ENCODE data around the gene MAN2C1.

GRCh38 chr15:75356517-75356916 is 11.9 kb downstream of the MAN2C1 start:
- TF ChIP-seq PATZ1 (CRISPR knock-in tag; IDR thresholded peaks at IDR 0.05; ENCODE audit: borderline replicate concordance) (no peak), ZFP3 (CRISPR knock-in tag; IDR thresholded peaks at IDR 0.05) (no peak), ZC3H10 (CRISPR knock-in tag; IDR thresholded peaks at IDR 0.05) (no peak), ZFP30 (CRISPR knock-in tag; IDR thresholded peaks at IDR 0.05) (no peak), ARNTL (CRISPR knock-in tag; IDR thresholded peaks at IDR 0.05; ENCODE audit: borderline replicate concordance, low read depth) (no peak), TSHZ2 (CRISPR knock-in tag; IDR thresholded peaks at IDR 0.05) (no peak)

Data from SK-N-SH treated with all-trans-retinoic acid at 6 μM for 48 hours (cell line).